GM18511 (cell line): ENCODE measurements around the gene ZNF644.

Experiments used
- ATAC-seq: cut with Tn5 transposase; IDR thresholded peaks from one replicate; pipeline ENCODE4 v1.9.1; 2021; ENCODE audit warnings: mild to moderate bottlenecking, moderate library complexity; ENCODE audit not compliant: unreplicated experiment

Gene ZNF644

GRCh38 chr1:91022518-91022929, 689 bp upstream of the ZNF644 start:
- ATAC-seq: peak; percentile 3

GRCh38 chr1:91020967-91021685, 709 bp downstream of the ZNF644 start:
- ATAC-seq: peak; percentile 52

DNA sequence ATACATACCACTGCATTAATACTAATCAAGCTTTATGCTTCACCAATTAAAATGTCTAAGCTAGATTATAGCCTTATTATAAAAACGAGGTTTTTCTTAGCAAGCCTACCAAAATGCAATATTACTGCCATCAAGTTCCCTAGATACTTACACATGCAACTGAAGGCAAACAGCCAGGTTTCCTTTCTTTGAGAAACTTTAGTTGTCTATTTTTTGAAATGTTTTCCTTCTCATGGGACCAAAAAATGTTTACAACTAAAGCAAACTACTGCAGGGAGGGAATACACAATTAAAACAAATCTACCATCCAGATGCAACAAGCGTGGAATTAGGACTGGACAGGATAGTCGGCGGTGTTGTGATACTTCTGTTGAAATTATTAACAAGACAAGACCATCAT, 1.3 kb downstream of the ZNF644 start:
- no peak for ATAC-seq

DNA sequence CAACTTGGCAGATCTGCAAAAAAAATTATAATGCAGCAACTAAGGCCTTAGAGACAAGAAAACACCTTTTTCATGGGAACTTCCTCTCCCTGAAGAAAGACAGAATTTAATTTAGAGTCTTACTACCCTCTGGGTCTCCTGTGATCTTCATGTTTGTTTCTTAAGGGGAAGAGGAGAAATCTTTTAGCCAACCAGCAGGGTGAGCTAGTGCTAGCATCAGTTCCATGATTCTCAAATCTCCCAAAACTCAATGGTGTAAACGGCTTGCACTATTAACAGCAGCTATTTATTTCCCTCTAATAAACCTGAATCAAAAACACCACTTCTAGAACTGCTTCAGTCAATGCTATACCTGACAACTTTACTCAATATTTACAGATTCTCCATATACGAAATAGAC, 3.8 kb downstream of the ZNF644 start:
- ATAC-seq: no peak

GRCh38 chr1:91015794-91016550, 5.9 kb downstream of the ZNF644 start:
- ATAC-seq: no peak

- no peak for ATAC-seq
Measured at GRCh38 chr1:91015358-91015780, 6.5 kb downstream of the ZNF644 start.

GRCh38 chr1:91014475-91014874, 7.4 kb downstream of the ZNF644 start:
- no peak for ATAC-seq

DNA sequence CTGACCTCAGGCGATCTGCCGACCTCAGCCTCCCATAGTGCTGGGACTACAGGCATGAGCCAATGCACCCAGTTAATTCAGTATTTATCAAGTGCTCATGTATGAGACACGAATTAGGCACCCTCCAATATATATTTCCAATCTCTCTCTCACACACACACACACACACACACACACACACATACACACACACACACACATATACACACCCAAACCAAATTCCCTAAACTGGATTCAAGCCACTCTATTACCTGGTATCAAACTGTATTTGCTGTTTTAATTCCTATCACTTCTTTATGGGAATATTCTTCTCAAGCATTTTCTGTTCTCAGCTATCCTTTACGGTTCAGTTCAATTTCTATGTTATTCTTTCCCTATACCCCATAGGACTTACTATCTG, 8.5 kb downstream of the ZNF644 start:
- no peak for ATAC-seq

DNA sequence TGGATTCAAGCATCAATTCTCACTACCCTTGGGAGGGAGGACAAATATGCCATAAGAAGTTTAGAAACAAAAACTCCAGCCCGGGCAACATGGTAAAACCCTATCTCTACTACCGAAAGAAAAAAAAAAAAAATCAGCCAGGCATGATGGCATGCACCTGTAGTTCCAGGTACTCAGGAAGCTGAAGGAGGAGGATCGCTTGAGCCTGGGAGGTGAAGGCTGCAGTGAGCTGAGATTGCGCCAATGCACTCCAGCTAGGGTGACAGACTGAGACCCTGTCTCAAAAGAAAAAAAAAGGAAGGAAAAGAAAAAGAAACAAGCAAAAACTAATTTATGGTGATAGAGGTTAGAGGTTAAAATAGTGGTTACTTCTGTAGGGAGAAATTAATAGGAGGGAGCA, 9.6 kb downstream of the ZNF644 start:
- ATAC-seq: no peak

DNA sequence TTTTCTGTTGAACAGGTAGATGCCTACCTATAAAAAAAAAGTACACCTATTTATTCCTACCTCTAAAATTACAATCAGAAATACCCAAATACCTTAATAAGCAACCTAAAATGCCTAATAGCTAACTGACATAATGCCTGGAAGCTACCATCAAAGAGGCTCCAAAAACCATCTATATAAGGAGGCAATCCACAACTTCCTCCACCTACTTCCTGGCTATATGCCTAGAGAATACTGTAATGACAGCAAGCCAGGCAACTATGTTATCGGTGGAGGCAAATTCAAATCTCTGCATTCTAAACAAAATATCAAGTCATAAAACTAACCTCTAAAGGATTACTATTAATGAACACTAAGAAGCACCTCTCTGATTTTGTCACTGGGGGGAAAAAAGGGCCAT, 10.1 kb downstream of the ZNF644 start:
- no peak for ATAC-seq

DNA sequence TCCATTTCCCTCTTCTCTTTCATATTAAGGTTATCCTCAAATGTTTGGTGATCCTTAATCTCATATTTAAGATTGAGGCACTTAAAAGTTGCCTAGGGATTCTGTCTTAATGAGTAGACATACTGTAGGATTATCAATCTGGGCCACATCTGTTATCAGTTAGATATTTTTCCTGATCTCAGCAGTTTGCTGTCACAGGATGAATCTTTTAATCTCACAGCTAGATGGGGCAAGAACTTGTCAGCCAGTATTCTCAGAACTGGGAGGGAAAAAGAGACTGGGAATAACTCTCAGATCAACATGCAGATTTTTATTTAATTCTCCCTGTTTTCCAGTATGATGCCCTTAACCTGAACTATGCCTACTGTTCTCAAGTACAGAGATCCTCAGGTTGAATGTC, 14.0 kb downstream of the ZNF644 start:
- no peak for ATAC-seq

DNA sequence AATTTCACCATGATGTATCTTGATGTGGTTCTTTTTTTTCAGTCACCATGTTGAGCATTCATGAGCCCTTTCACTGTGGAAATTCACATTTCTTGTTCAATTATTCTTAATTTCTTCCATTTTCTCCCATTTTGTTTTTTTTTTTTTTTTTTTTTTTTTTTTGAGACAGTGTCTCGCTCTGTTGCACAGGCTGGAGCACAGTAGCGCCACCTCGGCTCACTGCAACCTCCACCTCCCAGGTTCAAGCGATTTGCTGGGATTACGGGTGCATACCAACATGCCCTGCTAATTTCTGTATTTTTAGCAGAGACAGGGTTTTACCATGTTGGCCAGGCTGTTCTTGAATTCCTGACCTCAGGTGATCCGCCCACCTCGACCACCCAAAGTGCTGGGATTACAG, 14.7 kb downstream of the ZNF644 start:
- no peak for ATAC-seq

GRCh38 chr1:91006113-91006908, 15.5 kb downstream of the ZNF644 start:
- no peak for ATAC-seq

- no peak for ATAC-seq
Measured at GRCh38 chr1:91005285-91005684, 16.6 kb downstream of the ZNF644 start.

DNA sequence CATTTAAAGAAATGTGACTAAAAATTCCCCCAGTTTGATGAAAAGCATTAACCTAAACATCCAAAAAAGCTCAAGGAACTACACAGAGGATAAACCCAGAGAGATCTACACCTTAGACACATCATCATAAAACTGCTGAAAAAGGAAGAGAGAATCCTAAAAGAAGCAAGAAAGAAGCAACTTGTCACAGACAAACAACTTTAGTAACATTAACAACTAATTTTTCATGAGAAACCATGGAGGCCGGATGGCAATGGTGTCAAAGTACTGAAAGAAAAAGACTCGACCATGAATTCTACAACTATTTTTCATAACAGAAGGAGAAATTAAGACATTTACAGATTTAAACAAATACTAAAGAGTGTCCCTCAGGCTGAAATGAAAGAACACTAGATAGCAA, 17.7 kb downstream of the ZNF644 start:
- ATAC-seq: no peak

- ATAC-seq: no peak
Measured at GRCh38 chr1:90996742-90997413, 25.0 kb downstream of the ZNF644 start.

DNA sequence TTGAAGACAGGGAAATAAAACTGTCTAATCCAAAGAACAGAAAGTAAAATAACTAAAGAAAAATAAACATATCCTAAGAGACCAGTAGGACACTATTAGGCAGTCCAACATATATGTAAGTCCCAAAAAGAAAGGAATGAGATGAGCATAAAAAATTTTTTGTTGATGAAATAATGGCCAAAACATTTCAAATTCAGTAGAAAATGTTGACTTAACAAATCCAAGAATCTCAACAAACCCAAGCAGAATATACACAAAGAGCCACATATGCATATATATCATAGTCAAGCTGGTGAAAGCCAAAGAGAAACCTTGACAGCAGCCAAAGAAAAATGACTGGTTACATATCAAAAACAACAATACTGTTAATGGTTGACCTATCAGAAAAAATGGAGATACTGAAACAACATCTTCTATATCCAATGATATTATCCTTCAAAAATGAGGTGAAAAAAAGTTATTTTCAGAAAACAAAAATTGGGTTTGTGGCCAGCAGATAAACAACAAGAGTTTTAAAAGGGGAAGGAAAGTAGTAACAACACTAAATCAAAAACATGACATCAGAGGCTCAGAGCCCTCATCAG, 26.4 kb downstream of the ZNF644 start:
- ATAC-seq: no peak

DNA sequence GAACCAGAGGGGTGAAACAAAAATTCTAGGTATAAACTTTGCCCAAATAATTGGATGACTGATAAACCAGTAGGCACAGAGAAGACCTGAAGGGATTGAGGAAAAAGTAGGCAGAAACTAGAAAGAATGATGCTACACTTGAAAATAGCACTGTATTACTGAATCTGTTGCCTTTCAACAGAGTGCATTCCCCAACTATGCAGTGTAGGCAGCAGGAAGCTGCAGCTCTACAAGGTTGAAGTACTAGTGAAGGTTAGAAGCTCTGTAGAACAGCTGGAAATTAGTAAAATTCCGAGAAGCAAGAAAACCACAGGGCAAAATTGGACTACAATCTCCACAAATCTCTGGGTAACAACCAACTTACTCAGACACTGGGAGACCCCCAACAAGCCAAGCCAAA, 27.4 kb downstream of the ZNF644 start:
- ATAC-seq: no peak

GRCh38 chr1:90993245-90993644, 28.6 kb downstream of the ZNF644 start:
- no peak for ATAC-seq

DNA sequence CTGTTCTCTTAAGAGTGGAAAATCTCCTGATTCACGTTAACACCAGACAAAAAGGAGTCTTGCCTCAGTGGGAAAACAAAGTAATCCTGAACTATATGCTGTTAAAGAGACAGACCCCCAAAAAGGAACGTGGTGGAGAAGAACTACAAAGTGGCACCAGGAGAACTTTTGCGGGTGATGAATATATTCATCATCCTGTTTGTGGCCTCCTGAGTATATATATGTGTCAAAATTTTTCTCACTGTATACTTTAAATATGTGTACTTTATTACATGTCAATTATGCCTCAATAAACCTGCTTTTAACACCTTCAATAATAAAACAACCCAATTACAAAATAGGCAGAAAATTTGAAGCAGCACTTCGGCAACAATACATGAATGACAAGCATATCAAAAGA, 31.1 kb downstream of the ZNF644 start:
- ATAC-seq: peak; percentile 17

- ATAC-seq: peak; percentile 72
Measured at GRCh38 chr1:90989990-90990389, 31.8 kb downstream of the ZNF644 start.
